CD4-positive, alpha-beta T cell treated with Interleukin-17A for 1 hour (primary cell): ENCODE results near the gene TMEM125.

ENCODE experiments used
- DNase-seq: peaks from one replicate; pipeline ENCODE4 v3.0.0-alpha.2; 2020

The TMEM125 gene

GRCh38 chr1:43294761-43295160, 25.0 kb downstream of the TMEM125 start:
- no peak for DNase-seq

GRCh38 chr1:43296207-43296606, 26.4 kb downstream of the TMEM125 start:
- DNase-seq = no peak

- no peak for DNase-seq
These were observed 28.3 kb downstream of the TMEM125 start for GRCh38 chr1:43298055-43298454.

- DNase-seq = no peak
These were observed 29.3 kb downstream of the TMEM125 start for GRCh38 chr1:43299101-43299500.

GRCh38 chr1:43300378-43301094, 30.8 kb downstream of the TMEM125 start, which contains the start of gene TIE1:
Gene TIE1 (plus strand): TSS chr1:43300982. CDS start chr1:43301072, 90 bp downstream.
- DNase-seq = no peak

- no peak for DNase-seq
These were observed 32.4 kb downstream of the TMEM125 start for GRCh38 chr1:43302201-43302600.

GRCh38 chr1:43302721-43303470, 33.1 kb downstream of the TMEM125 start:
- DNase-seq = no peak

- DNase-seq = no peak
These were observed 33.9 kb downstream of the TMEM125 start for GRCh38 chr1:43303471-43304313.

- DNase-seq = no peak
These were observed 34.5 kb downstream of the TMEM125 start for GRCh38 chr1:43304314-43304681.

GRCh38 chr1:43304771-43305300, 35.1 kb downstream of the TMEM125 start:
- no peak for DNase-seq

- no peak for DNase-seq
These were observed 35.7 kb downstream of the TMEM125 start for GRCh38 chr1:43305461-43305860.

GRCh38 chr1:43305926-43306687, 36.3 kb downstream of the TMEM125 start:
- DNase-seq = no peak

GRCh38 chr1:43306688-43307457, 37.1 kb downstream of the TMEM125 start:
- no peak for DNase-seq

- no peak for DNase-seq
These were observed 37.8 kb downstream of the TMEM125 start for GRCh38 chr1:43307458-43308158.

- no peak for DNase-seq
These were observed 39.0 kb downstream of the TMEM125 start for GRCh38 chr1:43308635-43309404.

GRCh38 chr1:43309405-43310025, 39.7 kb downstream of the TMEM125 start:
- DNase-seq = no peak

GRCh38 chr1:43311521-43311920, 41.7 kb downstream of the TMEM125 start:
- no peak for DNase-seq

- no peak for DNase-seq
These were observed 42.4 kb downstream of the TMEM125 start for GRCh38 chr1:43312212-43312623.

- DNase-seq = no peak
These were observed 43.1 kb downstream of the TMEM125 start for GRCh38 chr1:43312663-43313515.
